K562 (cell line): ENCODE results near the gene CRACR2B. TPM values are rescaled to one million over a fixed set of nuclear protein-coding genes. Genes with fewer than 3 reads are reported as not detected.

Experiments used
- ARID1B ChIP-seq: fragments of 450-650 bp; IDR thresholded peaks from 2 replicates; pipeline ENCODE4 v1.6.1; 2016; ENCODE audit warnings: antibody characterized with exemption, mild to moderate bottlenecking, inconsistent platforms
- E2F3 ChIP-seq: fragments of 250-450 bp; sonication (Bioruptor Pico); IDR thresholded peaks from 2 replicates; pipeline ENCODE4 v1.4.0; 2020; ENCODE audit warnings: mild to moderate bottlenecking
- ILF3 ChIP-seq: fragments of 450-650 bp; IDR thresholded peaks from 2 replicates; pipeline ENCODE4 v1.6.1; 2018; ENCODE audit warnings: antibody characterized with exemption, mild to moderate bottlenecking, moderate library complexity, borderline replicate concordance
- NCOA1 ChIP-seq: fragments of 450-650 bp; IDR thresholded peaks from 2 replicates; pipeline ENCODE4 v1.6.1; 2016; ENCODE audit warnings: low read depth
- POLR2H ChIP-seq: IDR thresholded peaks from 2 replicates; pipeline ENCODE4 v1.6.1; 2016; ENCODE audit warnings: missing genetic modification characterization, low read depth, mild to moderate bottlenecking, control low read depth, missing compliant biosample characterization, moderate library complexity
- RBM25 ChIP-seq: fragments of 200-400 bp; formaldehyde crosslinking; IDR thresholded peaks from 2 replicates; pipeline ENCODE4 v1.6.1; 2018; ENCODE audit warnings: low read length, low read depth, moderate library complexity; ENCODE audit not compliant: severe bottlenecking
- SMARCA4 ChIP-seq: fragments of 450-650 bp; IDR thresholded peaks from 2 replicates; pipeline ENCODE4 v1.6.1; 2016
- THRB ChIP-seq: fragments of 450-650 bp; formaldehyde crosslinking; conservative IDR thresholded peaks from 2 replicates; pipeline ENCODE4 v1.4.0; 2022; ENCODE audit warnings: mild to moderate bottlenecking, missing genetic modification characterization
- ZBTB2 ChIP-seq: fragments of 450-650 bp; IDR thresholded peaks from 2 replicates; pipeline ENCODE4 v1.6.1; 2016; ENCODE audit warnings: antibody characterized with exemption
- ZNF395 ChIP-seq: fragments of 200-800 bp; sonication (Bioruptor generic); IDR thresholded peaks from 2 replicates; pipeline ENCODE4 v1.6.1; 2017; ENCODE audit warnings: missing genetic modification characterization, missing compliant biosample characterization
- polyA plus RNA-seq, 8 experiments: library from polyadenylated mRNA; depleted of rRNA in 4 of 8; stranded (reverse) in 5 of 8; unstranded in 3 of 8; fragments of >200 nt; fragmentation: Nextera tagmentation in 2 of 8; fragmentation: Illumina TruSeq in 1 of 8; extraction: Ambion mirVana in 2 of 8; extraction: Trizol in 1 of 8; gene quantifications; 2 replicates each; pipeline versions ENCODE4 v1.2.1 to v1.2.3, GENCODE V29; 2011 to 2014; ENCODE audit warnings: inconsistent platforms in 1 of 8, missing spikeins in 1 of 8
- total RNA-seq, 7 experiments: library from RNA; depleted of rRNA in 6 of 7; stranded (reverse); fragments of >200 nt in 6 of 7; fragmentation: Illumina TruSeq in 2 of 7; extraction: Trizol in 2 of 7; gene quantifications; 2 replicates each; pipeline versions ENCODE4 v1.2.1 to v1.2.3, GENCODE V29; 2011 to 2021; ENCODE audit warnings: low replicate concordance in 1 of 7
- TF ChIP-seq, protein P1 (sequence below): fragments of 450-650 bp; IDR thresholded peaks from 2 replicates; pipeline ENCODE4 v1.6.1; 2016; ENCODE audit warnings: mild to moderate bottlenecking, moderate library complexity

The CRACR2B gene
- total and polyA plus RNA-seq, 9 of the 15 experiments (the other 6 are each of a cell fraction or from before 2014, with no cell fraction given) = 0.10 to 51.0 (median 6.0) TPM

DNA sequence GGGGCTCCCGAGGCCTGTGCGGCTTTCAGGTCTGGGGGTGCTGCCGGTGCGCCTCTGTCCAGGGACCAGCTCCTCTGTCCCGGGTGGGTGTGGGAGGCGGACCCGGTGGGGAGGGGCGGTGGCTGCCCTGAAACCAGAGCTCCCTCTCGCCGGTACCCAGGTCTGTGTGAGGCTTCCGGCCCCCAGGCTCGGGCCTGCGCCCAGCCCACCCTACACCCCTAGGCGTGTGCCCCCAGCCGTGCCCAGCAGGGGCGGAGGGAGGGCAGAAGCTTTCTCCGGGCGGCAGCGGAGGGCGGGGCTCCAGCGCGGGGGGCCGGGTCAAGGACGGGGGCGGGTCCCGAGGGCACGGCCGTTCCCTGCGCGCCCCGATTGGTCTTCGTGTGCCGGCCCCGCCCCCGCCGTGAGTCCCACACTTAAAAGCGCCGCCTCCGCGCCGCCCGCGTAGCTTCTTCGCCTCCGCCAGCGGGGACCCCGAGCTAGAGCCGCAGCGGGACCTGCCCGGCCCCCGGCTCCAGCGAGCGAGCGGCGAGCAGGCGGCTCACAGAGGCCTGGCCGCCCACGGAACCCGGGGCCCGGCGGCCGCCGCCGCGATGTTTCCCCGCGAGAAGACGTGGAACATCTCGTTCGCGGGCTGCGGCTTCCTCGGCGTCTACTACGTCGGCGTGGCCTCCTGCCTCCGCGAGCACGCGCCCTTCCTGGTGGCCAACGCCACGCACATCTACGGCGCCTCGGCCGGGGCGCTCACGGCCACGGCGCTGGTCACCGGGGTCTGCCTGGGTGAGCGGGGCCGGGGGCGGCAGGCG lies 8.4 kb upstream of the CRACR2B start (continued):
- peak; percentile 91 for TF ChIP-seq POLR2H (tag)
- TF ChIP-seq ZBTB2 = 0 out of 2 replicates have a peak, but pooled peaks have one; percentile 49
- no peak for TF ChIP-seq ARID1B
- TF ChIP-seq SMARCA4 = no peak
- TF ChIP-seq RBM25 = no peak
- no peak for TF ChIP-seq E2F3
- no peak for TF ChIP-seq THRB (CRISPR knock-in tag)
- TF ChIP-seq, protein P1, sequence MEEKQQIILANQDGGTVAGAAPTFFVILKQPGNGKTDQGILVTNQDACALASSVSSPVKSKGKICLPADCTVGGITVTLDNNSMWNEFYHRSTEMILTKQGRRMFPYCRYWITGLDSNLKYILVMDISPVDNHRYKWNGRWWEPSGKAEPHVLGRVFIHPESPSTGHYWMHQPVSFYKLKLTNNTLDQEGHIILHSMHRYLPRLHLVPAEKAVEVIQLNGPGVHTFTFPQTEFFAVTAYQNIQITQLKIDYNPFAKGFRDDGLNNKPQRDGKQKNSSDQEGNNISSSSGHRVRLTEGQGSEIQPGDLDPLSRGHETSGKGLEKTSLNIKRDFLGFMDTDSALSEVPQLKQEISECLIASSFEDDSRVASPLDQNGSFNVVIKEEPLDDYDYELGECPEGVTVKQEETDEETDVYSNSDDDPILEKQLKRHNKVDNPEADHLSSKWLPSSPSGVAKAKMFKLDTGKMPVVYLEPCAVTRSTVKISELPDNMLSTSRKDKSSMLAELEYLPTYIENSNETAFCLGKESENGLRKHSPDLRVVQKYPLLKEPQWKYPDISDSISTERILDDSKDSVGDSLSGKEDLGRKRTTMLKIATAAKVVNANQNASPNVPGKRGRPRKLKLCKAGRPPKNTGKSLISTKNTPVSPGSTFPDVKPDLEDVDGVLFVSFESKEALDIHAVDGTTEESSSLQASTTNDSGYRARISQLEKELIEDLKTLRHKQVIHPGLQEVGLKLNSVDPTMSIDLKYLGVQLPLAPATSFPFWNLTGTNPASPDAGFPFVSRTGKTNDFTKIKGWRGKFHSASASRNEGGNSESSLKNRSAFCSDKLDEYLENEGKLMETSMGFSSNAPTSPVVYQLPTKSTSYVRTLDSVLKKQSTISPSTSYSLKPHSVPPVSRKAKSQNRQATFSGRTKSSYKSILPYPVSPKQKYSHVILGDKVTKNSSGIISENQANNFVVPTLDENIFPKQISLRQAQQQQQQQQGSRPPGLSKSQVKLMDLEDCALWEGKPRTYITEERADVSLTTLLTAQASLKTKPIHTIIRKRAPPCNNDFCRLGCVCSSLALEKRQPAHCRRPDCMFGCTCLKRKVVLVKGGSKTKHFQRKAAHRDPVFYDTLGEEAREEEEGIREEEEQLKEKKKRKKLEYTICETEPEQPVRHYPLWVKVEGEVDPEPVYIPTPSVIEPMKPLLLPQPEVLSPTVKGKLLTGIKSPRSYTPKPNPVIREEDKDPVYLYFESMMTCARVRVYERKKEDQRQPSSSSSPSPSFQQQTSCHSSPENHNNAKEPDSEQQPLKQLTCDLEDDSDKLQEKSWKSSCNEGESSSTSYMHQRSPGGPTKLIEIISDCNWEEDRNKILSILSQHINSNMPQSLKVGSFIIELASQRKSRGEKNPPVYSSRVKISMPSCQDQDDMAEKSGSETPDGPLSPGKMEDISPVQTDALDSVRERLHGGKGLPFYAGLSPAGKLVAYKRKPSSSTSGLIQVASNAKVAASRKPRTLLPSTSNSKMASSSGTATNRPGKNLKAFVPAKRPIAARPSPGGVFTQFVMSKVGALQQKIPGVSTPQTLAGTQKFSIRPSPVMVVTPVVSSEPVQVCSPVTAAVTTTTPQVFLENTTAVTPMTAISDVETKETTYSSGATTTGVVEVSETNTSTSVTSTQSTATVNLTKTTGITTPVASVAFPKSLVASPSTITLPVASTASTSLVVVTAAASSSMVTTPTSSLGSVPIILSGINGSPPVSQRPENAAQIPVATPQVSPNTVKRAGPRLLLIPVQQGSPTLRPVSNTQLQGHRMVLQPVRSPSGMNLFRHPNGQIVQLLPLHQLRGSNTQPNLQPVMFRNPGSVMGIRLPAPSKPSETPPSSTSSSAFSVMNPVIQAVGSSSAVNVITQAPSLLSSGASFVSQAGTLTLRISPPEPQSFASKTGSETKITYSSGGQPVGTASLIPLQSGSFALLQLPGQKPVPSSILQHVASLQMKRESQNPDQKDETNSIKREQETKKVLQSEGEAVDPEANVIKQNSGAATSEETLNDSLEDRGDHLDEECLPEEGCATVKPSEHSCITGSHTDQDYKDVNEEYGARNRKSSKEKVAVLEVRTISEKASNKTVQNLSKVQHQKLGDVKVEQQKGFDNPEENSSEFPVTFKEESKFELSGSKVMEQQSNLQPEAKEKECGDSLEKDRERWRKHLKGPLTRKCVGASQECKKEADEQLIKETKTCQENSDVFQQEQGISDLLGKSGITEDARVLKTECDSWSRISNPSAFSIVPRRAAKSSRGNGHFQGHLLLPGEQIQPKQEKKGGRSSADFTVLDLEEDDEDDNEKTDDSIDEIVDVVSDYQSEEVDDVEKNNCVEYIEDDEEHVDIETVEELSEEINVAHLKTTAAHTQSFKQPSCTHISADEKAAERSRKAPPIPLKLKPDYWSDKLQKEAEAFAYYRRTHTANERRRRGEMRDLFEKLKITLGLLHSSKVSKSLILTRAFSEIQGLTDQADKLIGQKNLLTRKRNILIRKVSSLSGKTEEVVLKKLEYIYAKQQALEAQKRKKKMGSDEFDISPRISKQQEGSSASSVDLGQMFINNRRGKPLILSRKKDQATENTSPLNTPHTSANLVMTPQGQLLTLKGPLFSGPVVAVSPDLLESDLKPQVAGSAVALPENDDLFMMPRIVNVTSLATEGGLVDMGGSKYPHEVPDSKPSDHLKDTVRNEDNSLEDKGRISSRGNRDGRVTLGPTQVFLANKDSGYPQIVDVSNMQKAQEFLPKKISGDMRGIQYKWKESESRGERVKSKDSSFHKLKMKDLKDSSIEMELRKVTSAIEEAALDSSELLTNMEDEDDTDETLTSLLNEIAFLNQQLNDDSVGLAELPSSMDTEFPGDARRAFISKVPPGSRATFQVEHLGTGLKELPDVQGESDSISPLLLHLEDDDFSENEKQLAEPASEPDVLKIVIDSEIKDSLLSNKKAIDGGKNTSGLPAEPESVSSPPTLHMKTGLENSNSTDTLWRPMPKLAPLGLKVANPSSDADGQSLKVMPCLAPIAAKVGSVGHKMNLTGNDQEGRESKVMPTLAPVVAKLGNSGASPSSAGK = no peak; the same call in 1 of the 2 replicates
- no peak for TF ChIP-seq NCOA1
- 0 out of 2 replicates have a peak, but pooled peaks have one; percentile 23 for TF ChIP-seq ZNF395 (CRISPR knock-in tag)
- peak; percentile 51; the same call in 1 of the 2 replicates for TF ChIP-seq ILF3
